Measurements from ENCODE around the gene RNF123. TPM values are rescaled to one million over a fixed set of nuclear protein-coding genes. Genes with fewer than 3 reads are reported as not detected.

The RNF123 gene
- total and polyA plus RNA-seq, 4 donors: 34.3 to 104 (median 40.2) TPM

DNA sequence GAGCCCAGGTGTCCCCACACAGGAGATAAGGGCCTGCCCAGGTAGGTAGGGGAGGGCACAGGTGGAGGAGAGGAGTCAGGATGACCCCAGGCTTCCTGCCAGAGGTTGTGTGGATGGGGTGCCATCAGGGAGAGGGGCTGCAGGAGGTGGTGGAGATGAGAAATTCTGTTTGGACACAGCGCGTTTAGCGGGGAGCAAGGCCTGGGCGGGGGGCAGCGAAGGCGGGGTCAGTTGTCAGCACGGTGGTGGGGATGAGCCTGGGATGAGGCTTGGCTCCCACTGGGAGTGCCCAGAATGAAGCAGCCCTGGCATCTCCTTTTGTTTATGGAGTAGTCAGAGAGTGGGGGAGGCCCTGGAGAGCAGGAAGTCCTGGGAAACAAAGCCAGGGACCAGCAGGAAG is 14.6 kb downstream of the RNF123 start:
- WGBS: 94% methylated on average over 7 of the region's 7 CpGs

GRCh38 chr3:49704629-49705028 is 15.3 kb downstream of the RNF123 start:
- TF ChIP-seq, protein P1, sequence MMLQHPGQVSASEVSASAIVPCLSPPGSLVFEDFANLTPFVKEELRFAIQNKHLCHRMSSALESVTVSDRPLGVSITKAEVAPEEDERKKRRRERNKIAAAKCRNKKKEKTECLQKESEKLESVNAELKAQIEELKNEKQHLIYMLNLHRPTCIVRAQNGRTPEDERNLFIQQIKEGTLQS (IDR thresholded peaks at IDR 0.05): no peak
- Histone ChIP-seq H3K27ac (ENCODE audit: low read depth in 1 of 2, low read length in 2 of 2) (no peak overlapping the region), H3K4me3 (ENCODE audit: low read depth in 1 of 3, low read length in 3 of 3) (no peak overlapping the region), H3K4me1 (ENCODE audit: control insufficient read depth in 4 of 4, insufficient read depth in 4 of 4, low read length in 3 of 4) (no peaks in the 10 kb centered on the region), H3K36me3 (ENCODE audit: control insufficient read depth in 4 of 4, insufficient read depth in 3 of 4, low read depth in 1 of 4, low read length in 3 of 4) (peaks cover 22 to 81% (median 44%) of the 10 kb centered on the region in 4 donors), H3K27me3 (ENCODE audit: control insufficient read depth in 4 of 4, insufficient read depth in 4 of 4, low read length in 3 of 4) (no peaks in the 10 kb centered on the region), H3K9me3 (ENCODE audit: control insufficient read depth in 4 of 4, low read length in 3 of 4) (no peaks in the 10 kb centered on the region), H3K9ac (ENCODE audit: low read depth in 1 of 2, low read length in 2 of 2) (no peak overlapping the region)
- 91% methylated on average over 8 of the region's 8 CpGs for WGBS
- no peak for DNase-seq (ENCODE audit: low spot score)

More for the DNA sequence above, 14.6 kb downstream of the RNF123 start:
- Histone ChIP-seq H3K27me3 (ENCODE audit: control insufficient read depth in 4 of 4, insufficient read depth in 4 of 4, low read length in 3 of 4) (no peaks in the 10 kb centered on the region), H3K9me3 (ENCODE audit: control insufficient read depth in 4 of 4, low read length in 3 of 4) (no peaks in the 10 kb centered on the region), H3K27ac (ENCODE audit: low read depth in 1 of 2, low read length in 2 of 2) (no peak overlapping the region), H3K4me1 (ENCODE audit: control insufficient read depth in 4 of 4, insufficient read depth in 4 of 4, low read length in 3 of 4) (no peaks in the 10 kb centered on the region), H3K4me3 (ENCODE audit: low read depth in 1 of 3, low read length in 3 of 3) (no peak overlapping the region), H3K36me3 (ENCODE audit: control insufficient read depth in 4 of 4, insufficient read depth in 3 of 4, low read depth in 1 of 4, low read length in 3 of 4) (peaks cover 25 to 87% (median 44%) of the 10 kb centered on the region in 4 donors), H3K9ac (ENCODE audit: low read depth in 1 of 2, low read length in 2 of 2) (no peak overlapping the region)
- TF ChIP-seq RXRA (IDR thresholded peaks at IDR 0.05): no peak
- no peak for TF ChIP-seq FOXA1 (IDR thresholded peaks at IDR 0.05)
- DNase-seq (ENCODE audit: low spot score): no peak

DNA sequence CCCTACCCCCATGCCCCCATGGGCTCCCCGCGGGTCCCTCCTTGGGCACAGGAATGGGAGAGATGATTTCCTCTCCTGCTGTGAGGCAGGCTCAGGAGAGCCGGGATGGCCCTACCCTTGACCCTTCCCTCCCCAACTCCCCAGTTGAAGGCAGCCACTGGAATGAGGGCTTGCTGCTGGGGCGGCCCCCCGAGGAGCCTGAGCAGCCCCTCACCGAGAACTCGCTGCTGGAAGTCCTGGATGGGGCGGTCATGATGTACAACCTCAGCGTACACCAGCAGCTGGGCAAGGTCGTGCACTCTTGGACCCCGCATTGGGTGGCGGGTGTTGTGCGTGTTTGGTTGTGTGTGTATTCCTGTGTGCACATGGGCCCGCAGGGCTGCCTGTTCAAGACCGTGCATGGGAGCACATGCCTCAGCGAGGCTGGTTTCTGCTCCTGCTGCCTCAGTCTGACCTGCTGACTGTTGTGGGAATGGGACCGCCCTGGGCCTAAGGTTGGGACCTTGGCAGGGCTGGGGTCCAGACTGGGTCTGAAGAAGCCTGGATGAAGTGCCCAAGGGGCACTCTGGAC is 16.1 kb downstream of the RNF123 start:
- Histone ChIP-seq H3K4me1 (ENCODE audit: control insufficient read depth in 4 of 4, insufficient read depth in 4 of 4, low read length in 3 of 4) (no peaks in the 10 kb centered on the region), H3K27ac (ENCODE audit: low read depth in 1 of 2, low read length in 2 of 2) (no peak overlapping the region), H3K36me3 (ENCODE audit: control insufficient read depth in 4 of 4, insufficient read depth in 3 of 4, low read depth in 1 of 4, low read length in 3 of 4) (peaks cover 17 to 73% (median 39%) of the 10 kb centered on the region in 4 donors), H3K9ac (ENCODE audit: low read depth in 1 of 2, low read length in 2 of 2) (no peak overlapping the region), H3K9me3 (ENCODE audit: control insufficient read depth in 4 of 4, low read length in 3 of 4) (no peaks in the 10 kb centered on the region), H3K4me3 (ENCODE audit: low read depth in 1 of 3, low read length in 3 of 3) (no peak overlapping the region), H3K27me3 (ENCODE audit: control insufficient read depth in 4 of 4, insufficient read depth in 4 of 4, low read length in 3 of 4) (no peaks in the 10 kb centered on the region)
- WGBS: 96% methylated on average over 17 of the region's 17 CpGs
- DNase-seq (ENCODE audit: low spot score): no peak
- no peak for TF ChIP-seq RAD21 (IDR thresholded peaks at IDR 0.05)
- TF ChIP-seq, protein P2, sequence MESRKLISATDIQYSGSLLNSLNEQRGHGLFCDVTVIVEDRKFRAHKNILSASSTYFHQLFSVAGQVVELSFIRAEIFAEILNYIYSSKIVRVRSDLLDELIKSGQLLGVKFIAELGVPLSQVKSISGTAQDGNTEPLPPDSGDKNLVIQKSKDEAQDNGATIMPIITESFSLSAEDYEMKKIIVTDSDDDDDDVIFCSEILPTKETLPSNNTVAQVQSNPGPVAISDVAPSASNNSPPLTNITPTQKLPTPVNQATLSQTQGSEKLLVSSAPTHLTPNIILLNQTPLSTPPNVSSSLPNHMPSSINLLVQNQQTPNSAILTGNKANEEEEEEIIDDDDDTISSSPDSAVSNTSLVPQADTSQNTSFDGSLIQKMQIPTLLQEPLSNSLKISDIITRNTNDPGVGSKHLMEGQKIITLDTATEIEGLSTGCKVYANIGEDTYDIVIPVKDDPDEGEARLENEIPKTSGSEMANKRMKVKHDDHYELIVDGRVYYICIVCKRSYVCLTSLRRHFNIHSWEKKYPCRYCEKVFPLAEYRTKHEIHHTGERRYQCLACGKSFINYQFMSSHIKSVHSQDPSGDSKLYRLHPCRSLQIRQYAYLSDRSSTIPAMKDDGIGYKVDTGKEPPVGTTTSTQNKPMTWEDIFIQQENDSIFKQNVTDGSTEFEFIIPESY (IDR thresholded peaks at IDR 0.05): no peak
- TF ChIP-seq FOXA1 (IDR thresholded peaks at IDR 0.05): no peak
- TF ChIP-seq YY1 (IDR thresholded peaks at IDR 0.05): no peak
- no peak for TF ChIP-seq HNF4G (IDR thresholded peaks at IDR 0.05)
- TF ChIP-seq, protein P1 (IDR thresholded peaks at IDR 0.05): no peak
- TF ChIP-seq HNF4A (conservative IDR thresholded peaks at IDR 0.05): no peak

DNA sequence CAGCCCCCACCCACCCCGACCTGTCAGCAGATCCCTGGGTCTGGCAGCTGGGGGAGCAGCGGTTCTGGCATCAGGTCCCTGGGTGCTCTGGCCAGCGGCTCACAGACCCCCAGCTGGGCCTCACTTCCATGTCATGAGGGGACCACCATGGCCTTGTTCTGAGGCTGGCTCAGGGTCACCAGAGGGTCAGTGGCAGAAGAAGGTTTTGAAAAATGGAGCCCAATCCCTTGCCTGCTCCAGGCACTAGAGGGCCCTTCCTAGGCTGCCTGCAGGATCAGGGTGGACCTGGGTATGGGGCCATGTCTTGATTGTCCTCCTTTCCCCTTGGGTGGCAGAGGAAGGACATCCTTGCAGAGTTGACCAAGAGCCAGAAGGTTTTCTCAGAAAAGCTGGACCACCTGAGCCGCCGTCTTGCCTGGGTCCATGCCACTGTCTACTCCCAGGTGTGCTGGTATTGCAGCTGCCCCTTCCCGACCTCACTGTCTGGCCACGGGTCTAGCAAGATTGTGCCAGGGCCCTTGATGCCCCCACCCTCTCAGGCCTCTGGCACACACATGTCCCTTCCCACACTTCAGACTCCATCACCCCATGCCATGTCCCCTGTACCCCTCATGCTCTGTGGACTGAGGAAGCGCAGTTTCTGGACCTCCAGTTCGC is 17.2 kb downstream of the RNF123 start:
- no peak for TF ChIP-seq HNF4G (IDR thresholded peaks at IDR 0.05)
- TF ChIP-seq FOXA2 (IDR thresholded peaks at IDR 0.05): no peak
- TF ChIP-seq, protein P1 (IDR thresholded peaks at IDR 0.05): no peak
- DNase-seq (ENCODE audit: low spot score): no peak

More for the DNA sequence above, 17.2 kb downstream of the RNF123 start:
- peaks cover 20 to 65% (median 41%) of the 10 kb centered on the region in 4 donors for H3K36me3 ChIP-seq (ENCODE audit: control insufficient read depth in 4 of 4, insufficient read depth in 3 of 4, low read depth in 1 of 4, low read length in 3 of 4)
- H3K27me3 ChIP-seq (ENCODE audit: control insufficient read depth in 4 of 4, insufficient read depth in 4 of 4, low read length in 3 of 4): no peaks in the 10 kb centered on the region
- WGBS: 90% methylated on average over 9 of the region's 9 CpGs
- H3K27ac ChIP-seq (ENCODE audit: low read depth in 1 of 2, low read length in 2 of 2): no peak overlapping the region
- H3K9me3 ChIP-seq (ENCODE audit: control insufficient read depth in 4 of 4, low read length in 3 of 4): no peaks in the 10 kb centered on the region
- no peaks in the 10 kb centered on the region for H3K4me1 ChIP-seq (ENCODE audit: control insufficient read depth in 4 of 4, insufficient read depth in 4 of 4, low read length in 3 of 4)
- H3K4me3 ChIP-seq (ENCODE audit: low read depth in 1 of 3, low read length in 3 of 3): no peak overlapping the region
- H3K9ac ChIP-seq (ENCODE audit: low read depth in 1 of 2, low read length in 2 of 2): no peak overlapping the region
